HCEC 1CT (cell line): ENCODE data around the gene ENG.
"Not testable (repeated sequence)": the region's sequence is repeated elsewhere in the genome, so short reads cannot be mapped to it uniquely, and the experiment has no call there.

Source experiments
- DNase-seq: peaks from one replicate; pipeline ENCODE4 v3.0.0-alpha.2; 2017

The ENG gene

DNA sequence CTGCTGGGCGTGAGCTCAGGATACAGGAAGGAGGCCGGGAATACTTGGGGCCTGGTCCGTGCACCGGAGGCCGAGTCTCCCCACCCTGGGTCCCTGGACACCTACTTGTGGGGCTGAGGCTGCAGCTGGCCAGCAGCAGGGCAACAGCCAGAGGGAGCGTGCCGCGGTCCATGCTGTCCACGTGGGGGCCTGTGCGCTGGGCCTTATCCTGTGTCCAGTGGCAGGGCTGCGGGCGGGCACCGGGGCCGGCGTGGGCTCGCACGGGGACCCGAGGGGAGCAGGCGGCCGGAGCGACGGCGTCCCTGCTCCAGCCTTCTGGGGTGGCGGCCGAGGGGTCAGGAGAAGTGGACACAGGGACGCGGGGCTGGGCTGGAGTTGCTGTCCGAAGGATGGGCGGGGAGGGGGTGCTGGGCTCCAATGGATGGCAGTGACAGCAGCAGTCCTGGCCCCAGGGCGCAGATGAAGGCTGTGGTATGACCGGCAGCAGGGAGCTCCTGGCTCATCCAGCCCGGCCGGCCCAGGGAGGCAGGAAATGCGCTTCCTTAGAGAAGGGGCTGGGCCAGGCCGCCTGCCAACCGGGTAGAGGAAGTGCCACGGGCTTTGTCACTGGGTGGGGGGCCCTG, at the start of gene ENG:
ENG (minus strand) TSS at position 475 of the 623 bp plus-strand sequence; CDS start at position 172, 303 bp downstream.
- DNase-seq: peak; percentile 65

DNA sequence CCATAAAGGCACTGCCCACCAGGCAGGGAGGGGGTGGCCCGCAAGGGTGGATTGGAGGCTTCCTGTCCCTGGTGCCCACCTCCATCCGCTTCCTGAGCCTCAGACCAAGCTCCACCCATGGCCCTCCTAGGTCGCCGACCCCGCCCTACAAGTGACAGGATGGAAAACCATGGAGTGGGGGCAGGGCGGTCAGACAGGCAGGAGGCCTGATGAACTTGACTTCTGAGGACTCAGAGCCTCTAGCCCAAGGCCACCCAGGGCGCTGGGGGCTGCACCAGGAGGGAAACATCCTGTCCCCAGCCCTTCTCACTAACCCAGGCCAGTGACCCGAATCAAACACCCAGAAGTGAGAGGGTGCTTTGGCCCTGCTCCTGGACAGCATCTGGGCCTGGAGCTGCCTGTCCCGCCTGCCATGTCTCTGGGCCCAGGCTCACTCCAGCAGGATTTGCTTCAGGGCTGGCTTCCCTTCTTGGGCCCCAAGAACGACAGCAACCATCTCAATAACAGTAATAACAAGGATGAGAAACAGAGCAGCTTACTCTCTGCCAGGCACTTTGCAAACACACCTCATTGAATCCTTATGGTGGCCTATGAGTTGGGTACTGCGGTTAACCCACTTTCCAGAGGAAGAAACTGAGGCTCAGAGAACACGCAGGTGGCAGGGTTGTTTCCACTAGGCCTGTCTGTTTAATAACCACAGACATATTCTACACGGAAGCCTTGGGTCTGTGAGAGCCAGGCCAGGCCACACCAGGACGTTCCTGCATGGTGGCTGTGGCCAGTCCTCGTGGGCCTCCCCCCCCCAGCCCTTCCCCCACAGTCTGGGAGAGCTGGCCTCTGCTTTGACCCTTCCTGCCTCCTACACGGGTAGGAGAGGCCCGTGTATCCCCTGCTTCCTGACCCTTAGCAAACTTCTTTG, 49.4 kb upstream of the ENG start:
- DNase-seq: no peak

DNA sequence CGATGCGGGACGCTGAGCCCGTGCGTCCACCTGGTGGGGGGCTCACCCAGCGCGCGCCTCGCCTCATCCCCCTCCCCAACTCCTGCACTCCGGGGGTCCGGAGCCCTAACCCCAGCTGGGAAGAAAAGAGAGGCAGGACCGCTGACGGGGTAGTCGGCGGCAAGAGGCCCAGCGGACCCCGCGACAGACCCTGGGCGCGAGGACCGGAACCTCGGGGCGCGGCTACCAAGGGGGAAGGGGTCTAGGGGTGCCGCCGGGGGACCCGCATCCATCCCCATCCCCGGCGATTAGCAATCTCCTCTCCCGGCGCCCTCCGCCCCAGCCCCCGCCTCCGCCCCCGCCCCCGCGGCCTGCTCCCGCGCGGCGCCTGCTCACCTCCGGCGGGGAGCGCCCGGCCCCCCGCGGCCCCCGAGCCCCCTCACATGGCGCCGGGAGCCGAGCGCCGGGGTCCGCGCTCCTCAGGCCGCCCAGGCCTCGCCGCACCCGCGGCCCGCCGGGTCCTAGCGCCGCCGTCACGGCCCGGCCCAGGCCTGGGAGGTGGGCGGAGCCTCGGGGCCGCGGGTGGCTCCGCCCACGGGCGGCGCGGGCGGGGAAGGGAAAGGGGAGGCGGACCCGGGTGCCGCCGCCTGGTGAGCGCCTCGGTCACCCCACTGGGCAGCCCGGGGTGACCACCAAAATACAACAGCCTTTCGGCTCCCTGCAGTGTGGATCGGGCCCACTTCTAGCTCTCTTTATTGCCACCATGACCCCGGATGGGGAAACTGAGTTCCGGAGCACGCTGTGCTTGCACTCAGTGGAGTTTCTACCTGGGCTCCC, 44.9 kb upstream of the ENG start, which contains the start of gene ST6GALNAC6:
ST6GALNAC6 (minus strand) TSS at position 476 of the 816 bp plus-strand sequence. CDS start 1,622 bp downstream, outside the sequence.
- DNase-seq: peak; percentile 74

DNA sequence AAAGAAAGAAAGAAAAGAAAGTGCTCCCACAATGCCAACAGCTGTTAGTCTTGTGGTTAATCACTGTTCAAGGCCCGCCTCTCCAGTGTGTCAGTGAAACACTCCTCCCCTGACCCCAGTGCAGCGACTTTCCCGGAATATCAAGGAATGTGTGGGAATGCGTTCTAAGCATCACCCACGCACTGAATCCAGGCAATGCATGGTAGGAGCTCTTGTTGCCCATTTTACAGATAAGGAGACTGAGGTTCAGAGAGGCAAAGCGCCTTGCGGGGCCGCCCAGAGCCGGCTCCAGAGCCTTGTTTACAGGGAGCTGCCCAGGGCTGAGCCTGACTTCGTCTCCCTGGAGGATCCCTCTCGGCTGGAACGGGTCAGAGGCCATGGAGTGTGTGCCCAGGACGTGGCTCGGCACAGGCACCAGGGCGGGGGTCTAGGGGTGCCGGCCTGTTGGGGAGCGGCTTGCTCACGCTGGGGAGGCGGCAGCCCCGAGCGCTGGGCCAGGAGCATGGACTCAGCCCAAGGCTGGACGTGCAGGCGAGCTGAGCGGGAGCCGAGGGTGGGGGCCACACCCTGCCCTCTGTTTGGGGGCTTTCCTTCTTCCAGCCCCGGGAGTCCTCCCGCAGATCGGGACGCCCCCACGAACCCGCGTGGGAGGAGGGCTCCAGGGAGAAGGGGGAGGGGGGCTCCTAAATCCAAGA, 44.1 kb upstream of the ENG start:
- DNase-seq: peak; percentile 82

DNA sequence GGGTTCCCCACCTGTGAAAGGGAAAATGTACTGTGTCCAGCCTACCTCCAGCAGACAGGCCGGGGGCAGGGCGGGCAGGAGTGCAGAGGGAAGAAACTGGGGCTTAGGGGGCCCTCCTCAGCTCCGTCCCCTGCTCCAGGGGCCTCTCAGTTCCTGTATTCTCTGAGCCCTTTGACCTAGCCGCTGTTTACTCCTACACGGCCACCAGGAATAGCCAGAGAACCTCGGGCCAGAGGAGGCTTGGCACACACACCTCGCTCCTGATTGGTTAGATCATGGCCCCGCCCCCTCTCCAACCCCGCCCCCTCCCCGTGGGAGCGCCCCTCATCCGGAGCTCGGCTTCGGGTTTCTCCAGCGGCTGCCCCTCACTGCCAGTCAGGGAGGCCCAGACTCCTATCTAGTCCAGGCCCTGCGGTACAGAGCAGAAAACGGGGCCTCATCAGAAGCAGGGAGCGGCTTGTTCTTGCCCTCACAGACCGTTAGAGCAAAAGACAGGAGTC, 42.8 kb upstream of the ENG start:
- DNase-seq: peak; percentile 53

DNA sequence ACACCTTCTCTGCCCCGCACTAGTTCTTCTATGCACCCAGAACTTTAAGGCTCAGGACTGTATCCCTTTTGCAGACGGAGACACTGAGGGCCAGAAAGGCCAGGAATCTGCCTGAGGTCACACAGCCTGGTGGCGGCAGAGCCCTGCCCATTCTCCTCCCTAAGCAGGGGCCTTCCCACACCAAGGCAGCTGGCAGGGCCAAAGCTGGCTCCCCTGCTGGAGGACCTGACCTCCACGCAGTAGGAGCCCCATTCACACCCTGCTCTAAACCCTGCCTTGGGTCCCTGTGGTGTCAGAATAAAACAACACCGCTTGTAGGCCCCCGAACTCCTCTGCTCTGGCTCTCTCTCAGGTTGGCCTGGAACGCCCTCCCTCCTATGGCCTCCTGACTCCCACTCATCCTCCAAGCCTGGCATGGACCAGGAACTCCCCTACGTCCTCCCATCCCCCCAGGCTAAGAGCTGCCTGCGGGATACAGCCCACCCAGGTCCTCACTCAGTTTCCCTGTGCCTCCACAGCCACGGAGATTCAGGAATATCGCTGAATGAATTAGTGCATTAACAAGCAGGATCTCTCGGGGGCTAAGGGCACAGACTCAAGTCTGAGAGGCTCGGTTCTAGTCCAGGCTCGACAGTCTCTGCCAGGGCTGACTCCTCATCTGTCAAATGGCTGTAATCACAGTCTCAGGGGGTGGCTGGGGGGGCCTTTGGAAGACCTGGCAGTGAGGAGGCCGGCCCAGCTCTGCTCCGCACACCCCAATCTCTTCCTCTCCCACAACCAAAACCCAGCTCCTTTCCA, 42.1 kb upstream of the ENG start:
- no peak for DNase-seq

DNA sequence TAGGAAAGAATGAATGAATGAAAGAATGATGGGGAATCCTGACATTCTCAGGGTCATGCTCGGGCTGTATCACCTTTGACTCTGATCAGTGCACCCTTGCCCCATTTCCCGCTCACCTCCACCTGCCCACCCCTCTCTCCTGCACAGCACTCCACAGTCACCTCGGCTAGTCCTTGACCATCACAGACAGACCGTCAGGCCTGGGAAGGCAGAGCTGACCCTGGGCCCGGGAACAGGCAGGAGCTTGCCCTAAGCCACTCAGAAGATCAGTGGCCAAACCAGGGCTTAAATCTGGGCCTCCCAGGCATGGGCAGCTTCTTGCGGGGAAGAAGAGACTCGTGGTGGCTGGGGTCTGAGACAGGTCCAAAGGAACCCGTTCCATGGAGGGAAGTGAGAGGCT, 41.4 kb upstream of the ENG start:
- DNase-seq: no peak

DNA sequence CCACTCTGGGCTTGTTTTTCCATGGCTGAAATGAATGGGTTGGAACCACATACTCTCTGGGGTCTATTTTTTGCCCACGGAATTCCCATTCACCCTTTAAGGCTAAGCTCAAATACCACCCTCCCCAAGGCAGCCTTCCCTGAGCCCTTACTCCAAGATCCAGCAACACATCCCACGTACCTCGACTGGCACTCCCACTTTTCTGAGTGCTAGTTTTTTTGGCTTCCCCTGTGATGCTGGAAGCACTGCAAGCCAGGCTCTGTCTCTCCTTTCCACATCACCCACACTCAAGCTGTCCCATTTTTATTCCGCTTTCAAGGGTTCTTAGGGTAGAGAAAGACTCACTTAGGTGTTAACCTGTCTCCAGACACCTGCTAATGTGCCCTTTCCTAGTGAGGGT, 38.9 kb upstream of the ENG start:
- DNase-seq: no peak

DNA sequence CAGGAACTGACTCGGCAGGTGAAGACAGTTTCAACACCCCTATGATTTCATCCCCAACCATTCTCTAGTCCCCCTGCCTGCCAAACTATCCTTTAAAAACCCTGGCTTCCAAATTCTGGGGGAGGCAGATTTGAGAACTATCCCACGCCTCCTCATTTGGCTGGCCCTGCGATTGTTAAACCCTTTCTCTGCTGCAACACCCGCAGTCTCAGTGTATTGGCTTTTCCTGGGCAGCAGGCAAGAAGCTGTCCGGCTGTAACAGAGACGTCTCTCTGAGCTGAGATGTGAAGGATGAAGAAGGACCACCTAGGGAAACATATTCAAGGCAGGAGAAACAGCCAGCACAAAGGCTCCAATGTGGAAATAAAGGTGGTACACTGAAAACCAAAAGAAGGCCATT, 38.4 kb upstream of the ENG start:
- no peak for DNase-seq

DNA sequence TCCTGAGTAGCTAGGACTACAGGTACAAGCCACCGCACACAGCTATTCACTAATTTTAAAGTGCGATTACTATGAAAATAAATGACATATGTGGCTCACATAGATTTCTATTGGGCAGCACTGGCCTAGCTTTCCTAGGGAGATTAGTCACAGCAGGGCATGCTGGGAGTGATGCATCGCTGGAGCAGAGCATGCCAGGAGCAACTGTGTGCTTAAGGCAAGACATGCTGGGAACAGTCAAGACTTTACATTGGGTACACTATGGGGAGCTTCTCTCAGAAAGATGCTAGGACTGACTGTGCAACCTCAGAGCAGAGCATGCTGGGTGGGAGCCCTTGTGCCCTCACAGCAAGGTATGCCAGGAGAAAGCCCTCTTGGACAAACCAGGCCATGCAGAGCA, 35.6 kb upstream of the ENG start:
- no peak for DNase-seq

DNA sequence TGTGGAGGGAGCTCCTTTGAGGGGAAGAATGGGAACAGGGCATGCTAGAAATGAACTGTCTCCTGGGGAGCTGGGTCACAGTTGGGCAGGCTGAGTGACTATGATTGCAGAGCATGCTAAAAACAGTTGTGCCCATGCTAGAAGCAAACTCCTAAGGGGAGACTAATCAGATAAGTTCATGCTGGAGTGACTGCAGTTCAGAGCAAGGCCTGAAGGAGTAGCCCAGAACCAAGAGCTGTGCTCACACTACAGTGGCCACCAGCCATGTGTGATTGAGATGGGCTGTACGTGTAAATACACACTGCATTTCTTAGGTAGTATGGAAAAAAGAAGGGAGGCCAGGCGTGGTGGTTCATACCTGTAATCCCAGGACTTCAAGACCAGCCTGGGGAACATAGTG, 33.3 kb upstream of the ENG start:
- no peak for DNase-seq

DNA sequence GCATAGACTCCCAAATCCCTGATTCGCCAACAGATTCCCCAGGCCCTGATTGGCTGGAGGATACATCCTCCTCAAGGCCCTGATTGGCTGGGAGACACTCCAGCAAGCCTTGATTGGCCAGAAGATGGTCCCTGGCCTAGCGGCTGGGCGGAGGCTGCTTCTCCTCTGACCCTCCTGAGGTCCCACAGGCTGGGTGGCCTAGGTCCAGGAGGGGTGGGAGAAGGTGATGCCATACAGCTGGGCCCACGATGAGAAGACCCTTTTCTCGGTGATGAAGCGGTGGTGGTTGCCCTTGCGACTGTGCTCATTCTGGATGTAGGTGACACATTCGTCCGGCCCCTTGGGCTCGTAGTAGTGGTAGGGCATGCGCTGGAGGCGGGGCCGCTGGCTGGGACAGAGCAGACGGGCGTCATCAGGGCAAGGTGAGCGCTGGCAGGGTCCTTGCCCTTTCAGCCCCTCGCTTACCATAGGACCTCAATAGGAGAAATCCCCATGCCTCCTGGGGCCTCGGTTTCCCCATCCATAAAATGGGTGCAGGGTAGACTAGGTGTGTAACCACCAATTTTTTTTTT, 32.0 kb upstream of the ENG start:
- DNase-seq: no peak

DNA sequence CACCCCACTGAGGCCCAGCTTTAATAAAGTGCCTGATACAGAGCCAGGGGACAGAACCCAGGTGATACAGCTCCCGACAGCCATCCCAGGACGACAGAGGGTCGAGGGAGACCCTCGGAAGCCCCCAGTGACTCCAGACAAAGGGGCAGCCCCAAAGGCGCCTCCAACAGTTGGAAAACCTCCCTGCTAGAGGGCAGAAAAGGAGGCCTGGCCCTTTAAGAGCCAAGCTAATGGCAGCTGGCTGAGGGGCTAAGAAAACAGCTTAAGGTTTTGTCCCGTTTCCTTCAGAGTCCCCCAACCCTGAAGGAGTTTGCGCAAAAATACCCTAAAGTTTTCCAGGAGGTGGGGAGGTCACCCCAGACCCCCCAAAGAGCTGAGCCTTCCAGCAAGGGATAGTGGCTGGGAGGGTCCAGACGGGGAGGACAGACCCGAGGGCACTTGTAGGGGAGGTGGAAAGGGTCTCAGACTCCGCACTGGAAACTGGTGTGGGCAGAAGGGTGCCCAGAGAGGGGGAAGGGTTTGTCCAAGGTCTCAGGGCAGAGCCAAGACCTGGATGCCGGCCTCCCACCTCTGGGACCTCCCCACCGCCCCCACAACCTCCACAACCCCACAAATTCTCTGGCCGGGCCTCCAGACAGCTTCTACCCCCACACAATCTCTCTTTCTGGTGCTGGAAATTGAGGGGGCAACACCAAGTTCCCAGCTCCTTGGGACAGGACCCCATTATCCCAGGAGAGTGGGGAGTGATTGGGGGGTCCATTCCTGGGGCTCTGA, 31.2 kb upstream of the ENG start:
- no peak for DNase-seq

DNA sequence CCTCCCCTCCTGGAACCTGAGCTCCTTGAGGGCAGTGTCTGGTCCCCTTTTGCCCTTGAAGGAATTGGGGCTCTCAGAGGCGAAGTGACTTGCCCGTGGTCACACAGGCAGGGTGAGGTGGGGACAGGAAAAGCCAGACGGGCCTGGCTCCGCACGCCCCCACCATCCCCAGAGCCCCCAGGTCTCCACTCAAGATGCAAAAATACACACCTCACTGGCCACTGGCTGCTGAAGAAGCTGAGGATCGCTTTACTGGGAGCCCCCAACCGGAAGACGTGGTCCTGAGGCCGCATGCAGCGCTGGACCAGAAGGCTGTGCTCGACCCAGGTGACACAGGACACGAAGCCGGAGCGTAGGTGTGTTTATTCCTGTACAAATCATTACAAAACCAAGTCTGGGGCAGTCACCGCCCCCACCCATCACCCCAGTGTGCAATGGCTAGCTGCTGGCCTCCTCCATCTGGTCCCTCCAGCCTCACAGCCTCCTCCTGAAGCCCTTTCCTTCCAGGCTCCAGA, 30.6 kb upstream of the ENG start:
- no peak for DNase-seq

DNA sequence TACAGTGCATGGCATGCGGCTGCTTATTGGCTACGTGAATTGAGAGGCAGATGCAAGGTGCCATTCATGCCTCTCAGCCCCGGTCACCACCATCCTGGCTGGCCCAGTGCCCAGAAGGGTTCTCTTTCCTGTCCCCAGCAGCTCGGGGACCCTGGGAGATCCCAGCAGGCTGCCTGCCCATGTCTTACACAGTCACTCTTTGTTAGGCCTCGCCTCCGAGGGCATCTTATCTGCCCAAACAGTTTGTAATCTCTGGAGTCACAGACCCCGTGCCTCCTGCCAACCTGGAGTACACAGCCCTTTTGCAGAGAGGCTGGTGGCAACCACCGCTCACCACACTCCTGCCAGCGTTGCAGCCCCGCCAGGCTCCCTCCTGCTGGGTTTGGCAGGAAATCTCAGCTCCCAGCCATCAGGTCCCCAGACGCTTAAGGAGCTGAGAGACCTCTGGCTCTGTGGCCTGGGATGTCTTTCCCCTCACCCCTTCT, 30.0 kb upstream of the ENG start:
- no peak for DNase-seq

DNA sequence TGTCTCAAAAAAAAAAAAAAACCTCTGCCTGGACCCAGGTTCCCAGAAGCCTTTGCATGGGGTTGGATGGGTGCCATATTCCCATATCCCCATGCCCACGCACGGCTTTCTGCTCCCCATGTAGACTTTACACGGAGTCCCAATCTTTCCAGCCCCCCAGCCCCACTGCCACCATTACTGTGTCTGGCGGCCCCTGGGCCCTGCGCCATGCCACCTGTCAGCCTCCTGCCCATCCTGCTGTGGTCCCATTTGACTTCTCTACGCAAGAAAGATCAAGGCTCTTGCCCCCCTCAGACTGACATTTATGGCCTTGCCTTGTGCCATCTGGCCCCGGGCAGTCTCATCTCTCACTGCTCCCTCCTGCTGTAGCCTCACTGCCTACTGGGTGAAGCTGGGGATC, 29.5 kb upstream of the ENG start:
- no peak for DNase-seq

DNA sequence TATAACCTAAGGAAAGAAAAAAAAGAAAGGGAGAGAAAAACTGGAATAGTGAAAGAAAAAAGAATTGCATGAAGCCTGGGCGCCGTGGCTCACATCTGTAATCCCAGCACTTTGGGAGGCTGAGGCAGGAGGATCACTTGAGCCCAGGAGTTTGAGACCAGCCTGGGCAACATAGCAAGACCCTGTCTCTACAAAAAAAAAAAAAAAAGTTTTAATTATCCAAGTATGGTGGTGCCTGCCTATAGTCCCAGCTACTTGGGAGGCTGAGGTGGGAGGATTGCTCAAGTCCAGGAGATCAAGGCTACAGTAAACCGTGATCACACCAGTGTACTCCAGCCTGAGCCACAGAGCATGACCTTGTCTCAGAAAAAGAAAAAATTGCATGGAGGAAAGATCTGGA, 27.3 kb upstream of the ENG start:
- not testable (repeated sequence) for DNase-seq

DNA sequence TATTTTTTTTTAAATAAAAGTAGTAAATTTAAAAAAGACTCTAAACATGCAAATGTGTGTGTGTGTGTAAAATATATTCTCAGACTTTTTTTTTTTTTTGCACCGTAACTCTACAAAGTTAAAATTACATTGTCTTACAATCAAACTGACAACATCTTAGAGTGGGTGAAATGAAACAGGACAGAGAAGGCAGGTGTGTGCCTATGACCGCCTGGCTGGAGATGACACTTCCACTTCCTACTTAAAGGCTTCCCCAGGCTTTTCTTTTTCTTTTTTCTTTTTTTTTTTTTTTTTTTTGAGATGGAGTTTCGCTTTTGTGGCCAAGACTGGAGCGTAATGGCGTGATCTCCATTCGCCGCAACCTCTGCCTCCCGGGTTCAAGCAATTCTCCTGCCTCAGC, 25.7 kb upstream of the ENG start:
- DNase-seq: no peak

DNA sequence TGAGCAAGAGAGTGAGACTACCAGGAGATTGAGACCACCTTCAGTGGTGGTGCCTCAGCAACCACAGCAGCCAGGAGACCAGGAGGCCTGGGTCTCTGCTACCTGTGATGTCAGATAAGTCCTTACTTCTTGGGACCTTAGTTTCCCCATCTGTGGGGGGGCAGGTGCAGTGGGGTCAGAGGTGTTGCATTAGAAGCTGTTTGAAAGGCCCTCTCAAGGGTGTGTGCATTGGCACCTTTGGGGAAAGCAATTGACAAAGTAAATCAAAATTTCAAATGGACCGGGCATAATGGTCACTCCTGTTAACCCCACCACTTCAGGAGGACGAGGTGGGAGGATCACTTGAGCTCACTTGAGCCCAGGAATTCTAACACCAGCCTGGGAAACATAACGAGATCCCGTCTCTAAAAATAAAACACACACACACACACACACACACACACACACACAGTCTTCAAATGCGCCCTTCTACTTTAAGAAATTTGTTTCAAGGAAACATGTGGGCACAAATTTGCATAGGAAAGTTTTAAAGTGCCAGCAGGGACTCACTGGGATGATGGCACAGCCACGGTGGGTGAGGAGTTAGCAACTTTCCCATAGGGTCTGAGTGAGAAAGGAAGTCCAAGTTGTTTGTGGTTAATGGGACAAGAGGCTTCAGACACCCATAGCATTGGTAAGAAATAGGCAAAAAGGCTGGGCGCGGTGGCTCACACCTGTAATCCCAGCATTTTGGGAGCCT, 24.4 kb upstream of the ENG start:
- DNase-seq: no peak
